HG03103 (cell line): ENCODE data around the gene TEX51.

Experiments
- ATAC-seq: cut with Tn5 transposase; IDR thresholded peaks from one replicate; pipeline ENCODE4 v1.9.1; 2021; ENCODE audit warnings: low read depth; ENCODE audit not compliant: unreplicated experiment

Gene TEX51

GRCh38 chr2:126911111-126911796 is 12.6 kb downstream of the TEX51 start:
- ATAC-seq: no peak

- ATAC-seq: no peak
Measured at GRCh38 chr2:126912201-126912600, 13.5 kb downstream of the TEX51 start.

GRCh38 chr2:126913329-126913728 is 14.6 kb downstream of the TEX51 start:
- ATAC-seq: no peak

- no peak for ATAC-seq
Measured at GRCh38 chr2:126913881-126914615, 15.4 kb downstream of the TEX51 start.

GRCh38 chr2:126914811-126915500 is 16.3 kb downstream of the TEX51 start:
- no peak for ATAC-seq

GRCh38 chr2:126915903-126916302 is 17.2 kb downstream of the TEX51 start:
- ATAC-seq: no peak

GRCh38 chr2:126916744-126917143 is 18.1 kb downstream of the TEX51 start:
- ATAC-seq: no peak

GRCh38 chr2:126921066-126921465 is 22.4 kb downstream of the TEX51 start:
- no peak for ATAC-seq

- no peak for ATAC-seq
Measured at GRCh38 chr2:126930970-126931590, 32.4 kb downstream of the TEX51 start.

GRCh38 chr2:126932529-126932928 is 33.8 kb downstream of the TEX51 start:
- no peak for ATAC-seq

GRCh38 chr2:126932966-126933710 is 34.4 kb downstream of the TEX51 start:
- no peak for ATAC-seq

GRCh38 chr2:126933711-126934091 is 35.0 kb downstream of the TEX51 start:
- ATAC-seq: no peak

- ATAC-seq: no peak
Measured at GRCh38 chr2:126934809-126935208, 36.1 kb downstream of the TEX51 start.

- no peak for ATAC-seq
Measured at GRCh38 chr2:126935774-126936173, 37.1 kb downstream of the TEX51 start.

- no peak for ATAC-seq
Measured at GRCh38 chr2:126936219-126936723, 37.6 kb downstream of the TEX51 start.

- no peak for ATAC-seq
Measured at GRCh38 chr2:126940331-126940730, 41.6 kb downstream of the TEX51 start.

- ATAC-seq: no peak
Measured at GRCh38 chr2:126942427-126943203, 43.9 kb downstream of the TEX51 start.

- no peak for ATAC-seq
Measured at GRCh38 chr2:126943612-126944348, 45.1 kb downstream of the TEX51 start.

- ATAC-seq: no peak
Measured at GRCh38 chr2:126945118-126945517, 46.4 kb downstream of the TEX51 start.
